ENCODE data around the gene CDK3. TPM values are rescaled to one million over a fixed set of nuclear protein-coding genes. Genes with fewer than 3 reads are reported as not detected.

CDK3 gene
- total RNA-seq: 1.3 and 3.1 TPM in 2 replicates

GRCh38 chr17:76000755-76001521, at the start of gene CDK3:
Gene CDK3, plus strand, starts transcription at chr17:76000855. Its CDS starts 571 bp downstream, at chr17:76001426.

GRCh38 chr17:75978938-75979704, 21.5 kb upstream of the CDK3 start, which contains the start of the genes ACOX1 and TEN1:
Gene ACOX1, minus strand, starts transcription at chr17:75979166. Its CDS starts 93 bp downstream, at chr17:75979073.
Gene TEN1, plus strand, starts transcription at chr17:75979240. Its CDS starts 6,953 bp downstream, at chr17:75986193.

GRCh38 chr17:76027159-76027839, 26.6 kb downstream of the CDK3 start, which contains the start of gene EVPL:
Gene EVPL, minus strand, starts transcription at chr17:76027306. Its CDS starts 108 bp downstream, at chr17:76027198.

Other genes with a start within 250 kb of the CDK3 start
- 48.8 and 52.0 TPM in 2 replicates for gene GALK1, start 235.7 kb upstream of the CDK3 start, total RNA-seq
- gene UNK, start 216.0 kb upstream of the CDK3 start, total RNA-seq: 15.8 and 24.3 TPM in 2 replicates
- gene UNC13D, start 156.5 kb upstream of the CDK3 start, total RNA-seq: 1.2 and 1.8 TPM in 2 replicates
- gene WBP2, start 145.5 kb upstream of the CDK3 start, total RNA-seq: 59.4 and 61.8 TPM in 2 replicates
- gene TRIM47, start 122.3 kb upstream of the CDK3 start, total RNA-seq: 62.8 and 64.3 TPM in 2 replicates
- 30.6 and 32.7 TPM in 2 replicates for gene TRIM65, start 103.9 kb upstream of the CDK3 start, total RNA-seq
- 31.1 and 31.8 TPM in 2 replicates for gene MRPL38, start 96.0 kb upstream of the CDK3 start, total RNA-seq
- gene FBF1, start 59.8 kb upstream of the CDK3 start, total RNA-seq: 3.5 and 3.8 TPM in 2 replicates
- gene ACOX1, start 21.7 kb upstream of the CDK3 start, total RNA-seq: 28.8 and 34.1 TPM in 2 replicates
- gene TEN1, start 21.6 kb upstream of the CDK3 start, total RNA-seq: 13.9 and 23.3 TPM in 2 replicates
- gene EVPL, start 26.5 kb downstream of the CDK3 start, total RNA-seq: 0.05 TPM in 1 of 2 replicates, not detected in the other
- 29.2 and 33.5 TPM in 2 replicates for gene SRP68, start 71.7 kb downstream of the CDK3 start, total RNA-seq
- gene GALR2, start 73.9 kb downstream of the CDK3 start, total RNA-seq: 0.13 TPM in 1 of 2 replicates, not detected in the other
- gene ZACN, start 78.3 kb downstream of the CDK3 start, total RNA-seq: not detected in 2 replicates
- gene EXOC7, start 102.9 kb downstream of the CDK3 start, total RNA-seq: 60.7 and 68.0 TPM in 2 replicates
- not detected in 2 replicates for gene FOXJ1, start 140.4 kb downstream of the CDK3 start, total RNA-seq
- 0.44 and 3.1 TPM in 2 replicates for gene RNF157, start 239.6 kb downstream of the CDK3 start, total RNA-seq

Measured in mammary microvascular endothelial cell (primary cell).